Measurements from ENCODE around the gene HTR3E.
A peak's percentile ranks its signal among the peaks of the same experiment; 100 is the strongest.

Gene HTR3E

DNA sequence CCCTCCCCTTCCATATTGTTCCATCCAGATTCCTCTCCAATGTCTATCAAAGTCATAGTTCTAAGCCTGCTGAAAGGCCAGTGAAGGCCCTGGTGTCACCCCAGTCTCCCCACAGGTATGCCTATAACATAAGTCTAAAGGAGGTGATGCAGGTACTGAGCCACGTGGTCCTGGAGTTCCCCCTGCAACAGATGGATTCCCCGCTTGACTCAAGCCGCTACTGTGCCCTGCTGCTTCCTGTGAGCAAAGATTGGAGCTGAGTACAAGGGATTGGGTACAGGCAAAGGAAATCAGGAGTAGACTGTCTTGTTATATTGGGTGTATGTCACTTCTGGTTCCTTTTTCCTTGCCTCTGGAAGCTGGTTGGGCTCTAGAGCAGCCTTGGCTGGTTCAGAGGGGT lies 46.5 kb downstream of the HTR3E start:
- Histone ChIP-seq H3K4me1 (ENCODE audit: control insufficient read depth, insufficient read depth, low read length) (no peaks in the 10 kb centered on the region), H3K36me3 (ENCODE audit: control insufficient read depth in 2 of 2, insufficient read depth in 1 of 2, low read length in 2 of 2) (peaks cover 6 to 75% of the 10 kb centered on the region in 2 experiments; a peak in 2 of 3 replicates), H3K27ac (ENCODE audit: extremely low read depth, low read depth, low read length) (no peak overlapping the region), H3K9me3 (ENCODE audit: control insufficient read depth, insufficient read depth, low read depth, low read length) (no peaks in the 10 kb centered on the region), H3K4me3 (ENCODE audit: low read depth, low read length) (no peak overlapping the region)
- TF ChIP-seq ZNF658 (tag by site-specific recombination; IDR thresholded peaks at IDR 0.05) (no peak), ZSCAN23 (tag by site-specific recombination; IDR thresholded peaks at IDR 0.05) (no peak), ZNF354C (tag by site-specific recombination; IDR thresholded peaks at IDR 0.05; ENCODE audit: borderline replicate concordance, low read depth) (no peak), ZFP69B (tag by site-specific recombination; IDR thresholded peaks at IDR 0.05) (no peak), SETDB1 (IDR thresholded peaks at IDR 0.05; ENCODE audit: insufficient read length, low read length) (no peak), ZNF2 (tag by site-specific recombination; IDR thresholded peaks at IDR 0.05) (no peak)
- TF ChIP-seq, protein P1, sequence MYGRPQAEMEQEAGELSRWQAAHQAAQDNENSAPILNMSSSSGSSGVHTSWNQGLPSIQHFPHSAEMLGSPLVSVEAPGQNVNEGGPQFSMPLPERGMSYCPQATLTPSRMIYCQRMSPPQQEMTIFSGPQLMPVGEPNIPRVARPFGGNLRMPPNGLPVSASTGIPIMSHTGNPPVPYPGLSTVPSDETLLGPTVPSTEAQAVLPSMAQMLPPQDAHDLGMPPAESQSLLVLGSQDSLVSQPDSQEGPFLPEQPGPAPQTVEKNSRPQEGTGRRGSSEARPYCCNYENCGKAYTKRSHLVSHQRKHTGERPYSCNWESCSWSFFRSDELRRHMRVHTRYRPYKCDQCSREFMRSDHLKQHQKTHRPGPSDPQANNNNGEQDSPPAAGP (tag by site-specific recombination; IDR thresholded peaks at IDR 0.05) = no peak
- TF ChIP-seq, protein P2, sequence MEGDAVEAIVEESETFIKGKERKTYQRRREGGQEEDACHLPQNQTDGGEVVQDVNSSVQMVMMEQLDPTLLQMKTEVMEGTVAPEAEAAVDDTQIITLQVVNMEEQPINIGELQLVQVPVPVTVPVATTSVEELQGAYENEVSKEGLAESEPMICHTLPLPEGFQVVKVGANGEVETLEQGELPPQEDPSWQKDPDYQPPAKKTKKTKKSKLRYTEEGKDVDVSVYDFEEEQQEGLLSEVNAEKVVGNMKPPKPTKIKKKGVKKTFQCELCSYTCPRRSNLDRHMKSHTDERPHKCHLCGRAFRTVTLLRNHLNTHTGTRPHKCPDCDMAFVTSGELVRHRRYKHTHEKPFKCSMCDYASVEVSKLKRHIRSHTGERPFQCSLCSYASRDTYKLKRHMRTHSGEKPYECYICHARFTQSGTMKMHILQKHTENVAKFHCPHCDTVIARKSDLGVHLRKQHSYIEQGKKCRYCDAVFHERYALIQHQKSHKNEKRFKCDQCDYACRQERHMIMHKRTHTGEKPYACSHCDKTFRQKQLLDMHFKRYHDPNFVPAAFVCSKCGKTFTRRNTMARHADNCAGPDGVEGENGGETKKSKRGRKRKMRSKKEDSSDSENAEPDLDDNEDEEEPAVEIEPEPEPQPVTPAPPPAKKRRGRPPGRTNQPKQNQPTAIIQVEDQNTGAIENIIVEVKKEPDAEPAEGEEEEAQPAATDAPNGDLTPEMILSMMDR (tag by site-specific recombination; IDR thresholded peaks at IDR 0.05) = no peak
- ChIA-PET CTCF (interaction anchor here (0.5 kb wide), 1 partner anchor 97 kb away, joined by 4 read pairs; no protein-coding TSS in a partner anchor), POLR2A (interaction anchor here (2.2 kb wide), 1 partner anchor 8 kb away, joined by 6 read pairs; the partner anchor contains the start of gene EIF2B5)

DNA sequence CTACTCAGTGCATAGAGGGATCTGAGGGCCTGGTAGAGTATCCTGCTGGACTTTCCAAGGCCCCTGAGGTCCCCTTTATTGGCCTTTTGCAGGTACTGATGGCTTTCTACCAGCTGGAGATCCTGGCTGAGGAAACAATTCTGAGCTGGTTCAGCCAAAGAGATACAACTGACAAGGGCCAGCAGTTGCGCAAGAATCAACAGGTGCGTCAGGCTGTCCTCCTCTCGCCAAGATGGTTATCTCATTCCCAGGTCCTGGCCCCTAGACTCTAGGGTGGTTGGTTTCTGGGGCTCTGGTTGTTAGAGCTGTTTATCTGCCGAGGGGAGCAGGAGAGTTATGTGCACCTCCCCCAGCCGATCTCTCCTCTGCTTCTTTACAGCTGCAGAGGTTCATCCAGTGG lies 47.6 kb downstream of the HTR3E start:
- CTCF ChIA-PET = interaction anchor here (0.7 to 1.5 kb wide), 6 partner anchors 11 to 261 kb away, joined by 3 to 6 read pairs (median 4); partner anchors contain the start of gene EEF1AKMT4
- Histone ChIP-seq H3K9me3 (ENCODE audit: control insufficient read depth, insufficient read depth, low read depth, low read length) (no peaks in the 10 kb centered on the region), H3K36me3 (ENCODE audit: control insufficient read depth in 2 of 2, insufficient read depth in 1 of 2, low read length in 2 of 2) (peaks cover 6 to 69% of the 10 kb centered on the region in 2 experiments; a peak in 2 of 3 replicates), H3K27ac (ENCODE audit: extremely low read depth, low read depth, low read length) (no peak overlapping the region), H3K4me3 (ENCODE audit: low read depth, low read length) (no peak overlapping the region), H3K4me1 (ENCODE audit: control insufficient read depth, insufficient read depth, low read length) (no peaks in the 10 kb centered on the region)
- POLR2A ChIA-PET = interaction anchor here (1.5 to 2.2 kb wide), 2 partner anchors 9 to 10 kb away, joined by 3 to 6 read pairs; partner anchors contain the start of gene EIF2B5
- peak; percentile 92 for TF ChIP-seq SCRT2 (tag by site-specific recombination; IDR thresholded peaks at IDR 0.05)
- no peak for TF ChIP-seq ZNF266 (tag by site-specific recombination; IDR thresholded peaks at IDR 0.05; ENCODE audit: low read depth)
- peak; percentile 75; the same call in 1 of the 2 replicates for TF ChIP-seq SCRT1 (tag by site-specific recombination; IDR thresholded peaks at IDR 0.05; ENCODE audit: borderline replicate concordance)
- no peak for TF ChIP-seq ZBTB1 (tag by site-specific recombination; IDR thresholded peaks at IDR 0.05)
- no peak for TF ChIP-seq WT1 (tag by site-specific recombination; IDR thresholded peaks at IDR 0.05)
- TF ChIP-seq, protein P3, sequence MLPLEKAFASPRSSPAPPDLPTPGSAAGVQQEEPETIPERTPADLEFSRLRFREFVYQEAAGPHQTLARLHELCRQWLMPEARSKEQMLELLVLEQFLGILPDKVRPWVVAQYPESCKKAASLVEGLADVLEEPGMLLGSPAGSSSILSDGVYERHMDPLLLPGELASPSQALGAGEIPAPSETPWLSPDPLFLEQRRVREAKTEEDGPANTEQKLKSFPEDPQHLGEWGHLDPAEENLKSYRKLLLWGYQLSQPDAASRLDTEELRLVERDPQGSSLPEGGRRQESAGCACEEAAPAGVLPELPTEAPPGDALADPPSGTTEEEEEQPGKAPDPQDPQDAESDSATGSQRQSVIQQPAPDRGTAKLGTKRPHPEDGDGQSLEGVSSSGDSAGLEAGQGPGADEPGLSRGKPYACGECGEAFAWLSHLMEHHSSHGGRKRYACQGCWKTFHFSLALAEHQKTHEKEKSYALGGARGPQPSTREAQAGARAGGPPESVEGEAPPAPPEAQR (tag by site-specific recombination; IDR thresholded peaks at IDR 0.05) = no peak

DNA sequence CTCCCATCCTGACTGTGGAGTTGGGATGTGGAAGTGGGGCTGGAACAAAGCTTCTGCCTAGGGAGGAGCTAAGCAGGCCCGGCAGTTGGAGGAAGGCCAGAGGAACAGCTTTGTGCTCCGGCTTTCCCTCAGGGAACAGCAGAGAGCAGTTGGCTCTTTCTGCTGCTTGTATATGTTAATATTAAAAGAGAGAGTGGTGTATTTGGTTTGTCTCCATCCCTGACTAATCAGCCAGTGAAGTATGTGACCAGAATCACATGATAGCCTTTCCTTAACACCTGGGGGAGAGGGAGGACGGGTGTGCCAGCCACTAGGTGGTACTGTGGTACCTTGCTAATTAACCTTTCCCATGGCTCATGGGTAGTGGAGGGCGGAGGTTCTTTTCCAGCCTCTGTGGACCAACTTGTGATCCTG lies 48.3 kb downstream of the HTR3E start:
- H3K4me1 ChIP-seq (ENCODE audit: control insufficient read depth, insufficient read depth, low read length) = no peaks in the 10 kb centered on the region
- H3K36me3 ChIP-seq (ENCODE audit: control insufficient read depth in 2 of 2, insufficient read depth in 1 of 2, low read length in 2 of 2) = peaks cover 6 to 62% of the 10 kb centered on the region in 2 experiments; a peak in 2 of 3 replicates
- POLR2A ChIA-PET = interaction anchor here (1.5 to 2.2 kb wide), 2 partner anchors 9 to 10 kb away, joined by 3 to 6 read pairs; partner anchors contain the start of gene EIF2B5
- CTCF ChIA-PET = interaction anchor here (0.7 to 1.5 kb wide), 9 partner anchors 10 to 262 kb away, joined by 3 to 7 read pairs (median 4); partner anchors contain the start of genes DVL3 and EEF1AKMT4
- TF ChIP-seq ZNF239 (tag by site-specific recombination; IDR thresholded peaks at IDR 0.05) (no peak), FEZF1 (tag by site-specific recombination; IDR thresholded peaks at IDR 0.05) (peak; percentile 34; the same call in 1 of the 2 replicates), KLF8 (tag by site-specific recombination; IDR thresholded peaks at IDR 0.05) (no peak), ZNF654 (tag by site-specific recombination; IDR thresholded peaks at IDR 0.05; ENCODE audit: low read depth) (peak; percentile 58), ZNF660 (tag by site-specific recombination; IDR thresholded peaks at IDR 0.05) (peak; percentile 18; the same call in 1 of the 2 replicates)
- TF ChIP-seq, protein P2 (tag by site-specific recombination; IDR thresholded peaks at IDR 0.05) = peak; percentile 41; the same call in 1 of the 2 replicates
- H3K9me3 ChIP-seq (ENCODE audit: control insufficient read depth, insufficient read depth, low read depth, low read length) = no peaks in the 10 kb centered on the region
- no peak overlapping the region for H3K27ac ChIP-seq (ENCODE audit: extremely low read depth, low read depth, low read length)
- no peak overlapping the region for H3K4me3 ChIP-seq (ENCODE audit: low read depth, low read length)

Data from HEK293 (cell line).